GM10248 (cell line): ENCODE data around the gene PKD1L1.
"Not testable (repeated sequence)": the region's sequence is repeated elsewhere in the genome, so short reads cannot be mapped to it uniquely, and the experiment has no call there.

ENCODE experiments used
- CTCF ChIA-PET: fragments of 300-600 bp; sonication (Branson Sonifier 250); formaldehyde crosslinking; extraction: SDS; loops from one replicate; lab custom pipeline; 2021; ENCODE audit warnings: antibody characterized with exemption; lab: Yijun Ruan, JAX
- POLR2A ChIA-PET: fragments of 350-650 bp; sonication (Branson Sonifier 250); formaldehyde crosslinking; extraction: SDS; loops from one replicate; lab custom pipeline; 2020; ENCODE audit warnings: antibody characterized with exemption; lab: Yijun Ruan, JAX
- DNase-seq: peaks from one replicate; pipeline ENCODE4 v3.0.0; 2012; ENCODE audit errors: extremely low spot score
- CTCF ChIP-seq: IDR thresholded peaks from 2 replicates; pipeline ENCODE4 v1.5.1; 2012; ENCODE audit warnings: mild to moderate bottlenecking, low read depth; ENCODE audit errors: extremely low read depth, missing control alignments, control extremely low read depth

The PKD1L1 gene

GRCh38 chr7:47757921-47758411, 190.3 kb downstream of the PKD1L1 start:
- POLR2A ChIA-PET: no interaction called here
- no peak for TF ChIP-seq CTCF
- no peak for DNase-seq
- CTCF ChIA-PET: no interaction called here

- DNase-seq: no peak
- ChIA-PET POLR2A (no interaction called here), CTCF (interaction anchor here (0.8 kb wide), 1 partner anchor 490 kb away, joined by 3 read pairs; no protein-coding TSS in a partner anchor)
- no peak for TF ChIP-seq CTCF
These were observed 191.6 kb downstream of the PKD1L1 start for GRCh38 chr7:47756636-47757035.

- no peak for DNase-seq
- POLR2A ChIA-PET: no interaction called here
- CTCF ChIA-PET: no interaction called here
- no peak for TF ChIP-seq CTCF
These were observed 193.0 kb downstream of the PKD1L1 start for GRCh38 chr7:47755248-47755647.

GRCh38 chr7:47751724-47752123, 196.5 kb downstream of the PKD1L1 start:
- CTCF ChIA-PET: interaction anchor here (1.3 kb wide), 1 partner anchor 16 kb away, joined by 3 read pairs; no protein-coding TSS in a partner anchor
- POLR2A ChIA-PET: not testable (repeated sequence)

GRCh38 chr7:47751043-47751442, 197.2 kb downstream of the PKD1L1 start:
- POLR2A ChIA-PET: no interaction called here
- CTCF ChIA-PET: interaction anchor here (1.3 kb wide), 1 partner anchor 16 kb away, joined by 3 read pairs; no protein-coding TSS in a partner anchor
- DNase-seq: no peak
- TF ChIP-seq CTCF: no peak

More at GRCh38 chr7:47751724-47752123, 196.5 kb downstream of the PKD1L1 start:
- not testable (repeated sequence) for DNase-seq

- no peak for DNase-seq
- CTCF ChIA-PET: no interaction called here
- no peak for TF ChIP-seq CTCF
- POLR2A ChIA-PET: no interaction called here
These were observed 200.2 kb downstream of the PKD1L1 start for GRCh38 chr7:47748041-47748440.

- no peak for DNase-seq
- ChIA-PET CTCF (no interaction called here), POLR2A (no interaction called here)
- TF ChIP-seq CTCF: no peak
These were observed 201.1 kb downstream of the PKD1L1 start for GRCh38 chr7:47747160-47747559.
